ENCODE results near the gene DNAJC1.

DNA sequence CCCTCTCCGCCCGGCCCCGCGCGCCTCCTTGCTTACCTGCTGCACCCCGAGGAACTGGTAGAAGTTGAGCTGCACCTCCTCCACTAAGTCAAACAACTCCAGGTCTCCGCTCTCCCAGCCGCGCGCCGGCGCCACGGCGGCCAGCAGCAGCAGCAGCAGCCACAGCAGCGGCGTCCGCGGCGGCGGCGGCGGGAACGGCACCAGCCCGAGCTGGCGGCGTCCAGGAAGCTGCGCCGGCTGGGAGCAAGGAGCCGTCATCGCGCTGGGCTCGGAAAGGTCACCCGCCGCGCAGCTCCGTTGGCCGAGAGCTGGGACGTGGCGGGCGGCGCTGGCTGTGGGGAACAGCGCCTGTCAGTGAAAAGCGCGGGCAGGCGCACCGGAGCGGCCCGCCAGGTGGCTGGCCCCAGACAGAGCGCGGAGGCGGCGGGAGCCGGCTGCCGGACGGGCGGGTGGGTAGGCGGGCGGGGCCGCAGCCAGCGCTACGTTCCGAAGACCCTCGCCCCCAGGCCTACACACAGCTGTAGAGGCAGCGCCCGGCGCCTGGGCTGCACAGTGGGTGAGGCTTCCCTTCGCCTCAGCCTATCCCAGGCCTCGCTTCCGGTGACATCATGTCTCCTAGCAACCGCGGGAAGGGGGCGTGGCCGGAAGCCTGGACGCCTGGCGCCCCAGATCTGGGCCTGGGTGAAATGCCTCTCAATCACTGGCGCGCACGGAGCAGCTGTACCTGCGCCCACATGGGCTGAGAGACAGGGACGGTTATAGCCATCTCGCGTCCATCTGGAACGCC lies at the start of gene DNAJC1:
- TF ChIP-seq POLR2A (IDR thresholded peaks at IDR 0.05; ENCODE audit: control extremely low read depth in 1 of 2, low read depth in 2 of 2, low read length in 2 of 2) = peak in 1 of 2 experiments; percentile 79; a peak in 2 of 3 replicates
- TF ChIP-seq RAD21 (IDR thresholded peaks at IDR 0.05 in 1 of 2, conservative IDR thresholded peaks at IDR 0.05 in 1 of 2; ENCODE audit: low read depth in 2 of 2, low read length in 2 of 2) = peak; percentile 14 to 20
- TF ChIP-seq, protein P1, sequence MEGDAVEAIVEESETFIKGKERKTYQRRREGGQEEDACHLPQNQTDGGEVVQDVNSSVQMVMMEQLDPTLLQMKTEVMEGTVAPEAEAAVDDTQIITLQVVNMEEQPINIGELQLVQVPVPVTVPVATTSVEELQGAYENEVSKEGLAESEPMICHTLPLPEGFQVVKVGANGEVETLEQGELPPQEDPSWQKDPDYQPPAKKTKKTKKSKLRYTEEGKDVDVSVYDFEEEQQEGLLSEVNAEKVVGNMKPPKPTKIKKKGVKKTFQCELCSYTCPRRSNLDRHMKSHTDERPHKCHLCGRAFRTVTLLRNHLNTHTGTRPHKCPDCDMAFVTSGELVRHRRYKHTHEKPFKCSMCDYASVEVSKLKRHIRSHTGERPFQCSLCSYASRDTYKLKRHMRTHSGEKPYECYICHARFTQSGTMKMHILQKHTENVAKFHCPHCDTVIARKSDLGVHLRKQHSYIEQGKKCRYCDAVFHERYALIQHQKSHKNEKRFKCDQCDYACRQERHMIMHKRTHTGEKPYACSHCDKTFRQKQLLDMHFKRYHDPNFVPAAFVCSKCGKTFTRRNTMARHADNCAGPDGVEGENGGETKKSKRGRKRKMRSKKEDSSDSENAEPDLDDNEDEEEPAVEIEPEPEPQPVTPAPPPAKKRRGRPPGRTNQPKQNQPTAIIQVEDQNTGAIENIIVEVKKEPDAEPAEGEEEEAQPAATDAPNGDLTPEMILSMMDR (IDR thresholded peaks at IDR 0.05; ENCODE audit: control extremely low read depth in 1 of 3, insufficient read depth in 1 of 3, low read depth in 1 of 3, low read length in 3 of 3) = no peak; a peak in 1 of 4 replicates
- no peak for TF ChIP-seq CEBPB (IDR thresholded peaks at IDR 0.05; ENCODE audit: low read depth, low read length)
- TF ChIP-seq TCF12 (IDR thresholded peaks at IDR 0.05; ENCODE audit: low read depth, low read length) = 0 out of 2 replicates have a peak, but pooled peaks have one; percentile 27
